ENCODE results near the gene CCDC170.
"Not testable (repeated sequence)": the region's sequence is repeated elsewhere in the genome, so short reads cannot be mapped to it uniquely, and the experiment has no call there.

CCDC170 gene

DNA sequence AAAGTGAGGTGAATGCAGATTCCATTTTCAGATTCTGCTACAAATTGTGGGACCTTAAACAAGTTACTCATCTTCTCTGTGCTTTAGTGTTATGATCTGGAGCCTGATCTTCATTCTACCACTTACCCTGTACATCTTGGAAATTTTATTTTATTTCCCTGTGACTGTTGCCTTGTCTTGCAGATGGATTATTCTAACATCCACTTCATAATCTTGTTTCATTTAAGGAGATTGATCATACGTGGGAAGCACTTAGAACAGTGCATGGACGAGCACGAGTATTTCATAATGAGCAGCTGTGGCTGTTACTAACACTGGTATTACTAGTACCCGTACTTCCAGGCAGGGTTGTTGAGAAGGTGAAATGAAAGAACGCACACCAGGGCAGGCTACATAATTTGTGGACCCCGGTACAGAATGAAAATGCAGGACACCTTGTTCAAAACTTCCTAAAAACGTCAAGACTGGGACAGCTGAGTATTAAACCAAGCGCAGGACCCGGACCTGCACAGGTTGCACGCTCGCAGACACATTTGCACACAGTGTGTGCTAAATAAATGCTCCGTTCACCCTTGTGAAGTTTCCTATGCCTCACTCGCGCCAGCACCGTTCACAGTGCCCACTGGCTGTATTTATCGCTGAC lies 535 bp upstream of the CCDC170 start:
- in situ Hi-C loops (cut with HindIII; ENCODE audit: low sequenced_read_pairs), result no loop called here

DNA sequence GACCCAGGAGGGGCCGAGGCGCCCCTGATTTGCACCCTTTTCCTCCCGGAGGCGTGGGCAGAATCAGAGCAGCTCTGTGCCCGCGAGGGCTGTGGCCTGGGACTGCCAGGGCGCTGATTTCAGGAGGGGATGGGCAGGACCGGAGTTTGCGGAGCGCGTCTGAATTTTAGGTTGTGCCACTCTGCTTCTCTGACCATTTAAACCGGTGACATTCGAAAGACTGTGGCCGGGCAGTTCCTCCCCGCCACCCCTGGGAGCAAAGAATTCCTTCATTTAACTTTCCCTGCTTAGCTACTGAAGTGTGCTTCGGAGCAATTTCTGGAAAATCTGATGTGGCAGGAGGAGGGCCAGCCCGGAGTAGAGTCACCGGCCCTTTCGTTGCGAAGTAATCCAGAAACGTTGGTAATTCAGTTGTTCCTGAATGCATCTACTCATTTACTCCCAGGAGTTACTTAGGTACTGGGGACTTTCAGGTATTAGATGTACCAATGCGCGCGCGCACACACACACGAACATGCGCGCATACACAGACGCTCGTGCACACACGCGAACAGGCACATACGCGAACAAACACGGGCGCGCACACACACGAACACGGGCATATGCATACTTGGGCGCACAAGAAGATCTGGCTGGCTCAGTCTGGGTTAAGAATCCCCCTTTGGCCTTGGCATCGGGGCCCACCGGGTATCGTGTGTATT lies 568 bp downstream of the CCDC170 start:
- in situ Hi-C loops (cut with HindIII; ENCODE audit: low sequenced_read_pairs), result no loop called here

DNA sequence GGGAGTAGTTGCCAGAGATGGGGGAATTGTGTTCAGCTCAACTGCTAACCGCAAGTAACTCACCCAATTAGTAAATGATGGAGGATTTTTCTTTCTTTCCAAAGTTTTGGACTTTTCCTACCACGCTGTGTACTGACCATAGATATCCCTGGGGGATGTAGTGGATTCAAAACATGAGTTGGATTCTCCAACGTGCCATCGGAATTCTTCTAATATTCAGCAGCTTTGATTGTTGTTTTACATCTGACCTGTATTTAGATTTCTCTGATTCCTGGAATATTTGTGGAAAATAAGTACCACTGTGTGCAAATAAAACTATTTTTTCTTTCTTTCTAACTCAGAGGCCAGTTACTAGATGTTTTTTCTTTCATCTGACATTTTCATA lies 1.1 kb downstream of the CCDC170 start:
- in situ Hi-C loops (cut with HindIII; ENCODE audit: low sequenced_read_pairs), result no loop called here

DNA sequence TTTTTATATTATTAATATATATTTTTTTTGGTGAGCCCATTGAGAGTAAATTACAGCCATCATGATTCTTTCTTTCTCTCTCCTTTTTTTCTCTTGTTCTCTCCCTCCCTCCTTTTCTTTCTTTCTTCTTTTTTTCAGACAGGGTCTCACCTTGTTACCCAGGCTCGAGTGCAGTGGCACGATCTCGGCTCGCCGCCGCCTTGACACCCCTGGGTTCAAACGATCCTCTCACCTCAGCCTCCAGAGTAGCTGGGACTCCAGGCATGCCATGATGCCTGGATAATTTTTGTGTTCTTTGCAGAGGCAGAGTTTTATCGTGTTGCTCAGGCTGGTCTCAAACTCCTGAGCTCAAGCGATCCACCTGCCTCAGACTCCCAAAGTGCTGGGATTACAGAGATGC lies 1.6 kb downstream of the CCDC170 start:
- in situ Hi-C loops (cut with HindIII; ENCODE audit: low sequenced_read_pairs), result no loop called here

DNA sequence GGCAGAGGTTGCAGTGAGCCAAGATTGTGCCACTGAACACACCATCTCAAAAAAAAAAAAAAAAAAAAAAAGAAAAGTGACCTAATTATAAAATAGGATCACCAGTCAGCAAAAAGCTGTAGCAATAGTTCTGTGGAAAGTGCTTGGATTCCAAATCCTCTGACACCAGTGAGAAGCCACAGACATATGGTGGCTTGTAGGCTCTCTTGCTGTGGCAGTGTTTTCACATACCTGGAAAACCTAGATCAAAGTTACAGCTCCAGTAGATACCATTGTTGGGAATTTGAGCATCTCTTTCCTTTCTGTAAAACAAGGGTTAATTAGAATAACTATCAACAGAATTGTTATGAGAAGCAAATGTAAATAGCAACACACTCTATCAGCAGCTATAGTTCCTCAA lies 4.1 kb downstream of the CCDC170 start:
- in situ Hi-C loops (cut with HindIII; ENCODE audit: low sequenced_read_pairs), result no loop called here

DNA sequence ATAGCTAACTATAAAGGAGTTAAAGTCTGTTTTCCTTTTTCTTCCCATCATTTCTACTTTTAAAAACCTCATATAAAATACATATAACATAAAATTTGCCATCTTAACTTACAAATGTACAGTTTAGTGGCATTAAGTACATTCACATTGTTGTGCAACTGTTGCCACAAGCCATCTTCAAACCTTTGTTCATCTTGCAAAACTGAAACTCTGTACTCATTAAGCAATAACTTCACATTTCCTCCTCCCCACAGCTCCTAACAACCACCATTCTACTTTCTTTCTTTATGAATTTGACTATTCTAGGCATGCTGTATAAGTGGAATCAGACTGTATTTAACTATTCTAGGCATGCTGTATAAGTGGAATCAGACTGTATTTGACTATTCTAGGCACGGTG lies 4.5 kb downstream of the CCDC170 start:
- in situ Hi-C loops (cut with HindIII; ENCODE audit: low sequenced_read_pairs), result no loop called here

DNA sequence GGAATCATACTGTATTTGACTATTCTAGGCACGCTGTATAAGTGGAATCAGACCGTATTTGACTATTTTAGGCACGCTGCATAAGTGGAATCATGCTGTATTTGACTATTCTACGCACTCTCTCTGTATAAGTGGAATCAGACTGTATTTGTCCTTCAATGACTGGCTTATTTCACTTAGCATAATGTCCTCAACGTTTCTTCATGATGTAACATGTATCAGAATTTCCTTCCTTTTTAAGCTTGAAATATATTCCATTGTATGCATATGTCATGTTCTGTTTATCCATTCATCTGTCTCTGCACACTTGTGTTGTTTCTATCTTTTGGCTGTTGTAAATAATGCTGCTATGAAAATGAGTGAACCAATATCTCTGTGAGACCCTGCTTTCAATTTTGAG lies 5.7 kb downstream of the CCDC170 start:
- in situ Hi-C loops (cut with HindIII; ENCODE audit: low sequenced_read_pairs), result no loop called here

DNA sequence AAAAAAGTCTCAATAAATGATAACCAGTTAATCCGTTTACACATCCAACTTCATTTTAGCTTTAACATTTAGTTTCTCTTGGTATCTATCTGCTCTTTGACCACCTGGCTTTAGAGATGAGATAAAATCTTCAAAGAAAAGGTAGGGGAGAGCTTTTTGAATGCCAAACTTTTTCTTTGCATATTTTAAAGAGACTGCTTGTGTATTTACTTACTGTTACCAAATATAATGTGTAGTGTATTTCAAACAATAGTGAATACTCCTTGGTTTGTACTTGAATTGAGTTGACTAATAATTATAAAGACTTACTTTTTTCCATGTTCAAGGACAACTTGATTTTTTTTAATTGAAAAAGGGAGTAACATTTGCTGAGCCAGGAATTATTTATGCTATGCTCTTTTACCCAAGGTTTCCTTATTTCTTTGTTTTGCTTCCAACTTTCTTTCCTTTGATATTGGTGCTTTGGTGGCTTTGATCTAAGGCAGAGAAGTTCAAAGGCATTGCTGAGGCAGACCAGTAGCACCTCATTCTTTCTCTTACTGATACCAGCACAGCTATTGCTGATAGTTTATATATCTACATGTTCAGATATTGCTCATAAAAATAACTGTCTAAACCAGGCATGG lies 7.8 kb downstream of the CCDC170 start:
- in situ Hi-C loops (cut with HindIII; ENCODE audit: low sequenced_read_pairs), result no loop called here

DNA sequence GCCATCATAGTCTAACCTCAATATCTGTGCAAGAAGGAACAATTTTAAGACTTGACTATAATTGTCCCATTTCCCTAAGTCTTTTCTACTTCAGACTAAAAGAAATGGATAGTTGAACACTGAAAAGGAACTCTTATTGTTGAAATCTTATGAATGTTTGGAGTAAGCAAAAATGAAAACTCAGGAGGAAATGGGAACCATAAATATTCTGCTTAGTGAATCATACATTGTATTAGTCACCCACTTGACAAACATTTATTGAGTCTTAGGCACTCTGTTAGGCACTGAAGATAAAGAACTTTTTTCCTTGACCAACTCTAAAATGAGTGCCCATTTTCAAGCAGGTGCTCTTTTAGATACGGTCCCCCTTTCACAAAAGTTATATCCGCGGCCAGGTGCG lies 8.7 kb downstream of the CCDC170 start:
- in situ Hi-C loops (cut with HindIII; ENCODE audit: low sequenced_read_pairs), result no loop called here

DNA sequence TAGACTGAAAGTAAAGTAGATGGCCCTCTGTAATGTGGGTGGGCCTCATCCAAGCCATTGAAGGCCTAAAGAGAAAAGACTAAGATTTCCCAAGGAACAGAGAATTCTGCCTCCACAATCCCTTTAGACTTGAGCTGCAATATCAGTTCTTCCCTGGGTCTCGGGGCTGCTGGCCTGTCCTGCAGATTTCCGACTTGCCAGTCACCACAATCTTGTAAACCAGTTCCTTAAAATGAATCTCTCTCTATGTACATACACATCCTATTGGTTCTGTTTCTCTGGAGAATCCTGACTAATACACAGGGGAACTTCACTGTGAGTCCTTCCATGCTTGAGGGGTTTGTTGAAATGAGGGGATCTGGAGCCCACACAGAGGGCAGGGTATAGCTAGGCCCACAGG lies 12.9 kb downstream of the CCDC170 start:
- in situ Hi-C loops (cut with HindIII; ENCODE audit: low sequenced_read_pairs), result no loop called here

DNA sequence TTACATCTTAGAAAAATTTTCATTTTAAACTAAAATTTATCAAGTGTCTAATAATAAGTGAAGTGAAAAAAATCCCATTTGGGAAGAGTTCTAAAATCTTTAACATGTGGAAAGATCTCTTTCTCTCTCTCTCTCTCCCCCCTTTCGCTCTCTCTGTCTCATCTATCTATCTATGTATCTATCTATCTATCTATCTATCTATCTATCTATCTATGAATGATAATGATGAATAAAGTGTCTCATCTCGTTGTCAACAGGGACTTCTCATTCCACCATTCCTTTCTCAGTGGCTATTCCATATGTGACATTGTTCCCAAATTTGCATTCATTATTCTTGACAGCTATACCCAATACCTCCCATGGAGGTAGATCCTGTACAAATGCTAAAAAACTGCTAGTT lies 15.2 kb downstream of the CCDC170 start:
- in situ Hi-C loops (cut with HindIII; ENCODE audit: low sequenced_read_pairs), result no loop called here

DNA sequence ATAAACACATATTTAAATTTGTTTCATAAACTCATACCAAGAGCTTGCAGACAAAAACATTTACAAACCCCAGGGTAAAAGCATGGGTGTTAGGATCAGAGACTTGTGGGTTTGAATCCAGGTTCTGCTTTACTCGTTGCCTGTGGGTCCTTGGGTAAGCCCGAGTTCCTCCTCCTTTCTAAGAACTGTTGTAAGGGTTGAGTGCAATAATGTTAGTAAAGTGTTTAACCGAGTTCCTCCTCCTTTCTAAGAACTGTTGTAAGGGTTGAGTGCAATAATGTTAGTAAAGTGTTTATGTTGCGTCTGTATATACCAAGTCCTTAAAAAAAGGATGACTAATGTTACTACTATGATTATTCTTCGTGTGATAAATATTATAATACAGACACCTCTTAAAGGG lies 18.7 kb downstream of the CCDC170 start:
- in situ Hi-C loops (cut with HindIII; ENCODE audit: low sequenced_read_pairs), result no loop called here

DNA sequence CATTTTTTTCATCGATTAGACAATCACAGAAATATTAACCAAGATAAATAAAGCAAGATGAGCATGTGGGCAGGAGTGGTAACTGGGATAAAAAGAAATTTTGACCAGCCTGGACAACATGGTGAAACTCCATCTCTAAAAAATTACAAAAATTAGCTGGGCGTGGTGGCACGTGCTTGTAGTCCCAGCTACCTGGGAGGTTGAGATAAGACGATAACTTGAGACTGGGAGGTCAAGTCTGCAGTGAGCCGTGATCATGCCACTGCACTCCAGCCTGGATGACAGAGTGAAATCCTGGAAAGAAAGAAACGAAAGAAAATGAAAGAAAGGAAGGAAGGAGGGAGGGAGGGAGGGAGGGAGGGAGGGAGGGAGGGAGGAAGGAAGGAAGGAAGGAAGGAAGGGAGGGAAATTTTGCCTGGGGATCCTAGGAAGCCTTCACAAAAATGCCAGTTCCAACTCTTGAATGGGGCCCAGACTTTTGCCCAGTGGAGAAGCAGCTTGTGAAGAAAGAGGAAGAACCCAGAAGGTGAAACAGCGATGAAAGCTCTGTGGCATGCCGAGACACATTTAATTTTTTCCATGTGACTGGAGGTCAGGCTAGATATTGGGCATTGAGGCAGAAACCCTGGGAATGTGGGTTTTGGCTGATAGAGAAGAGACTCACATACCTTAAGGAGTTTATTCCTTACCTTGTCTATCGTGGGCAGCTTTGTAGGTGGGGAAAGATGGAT lies 20.3 kb downstream of the CCDC170 start:
- in situ Hi-C loops (cut with HindIII; ENCODE audit: low sequenced_read_pairs), result no loop called here

DNA sequence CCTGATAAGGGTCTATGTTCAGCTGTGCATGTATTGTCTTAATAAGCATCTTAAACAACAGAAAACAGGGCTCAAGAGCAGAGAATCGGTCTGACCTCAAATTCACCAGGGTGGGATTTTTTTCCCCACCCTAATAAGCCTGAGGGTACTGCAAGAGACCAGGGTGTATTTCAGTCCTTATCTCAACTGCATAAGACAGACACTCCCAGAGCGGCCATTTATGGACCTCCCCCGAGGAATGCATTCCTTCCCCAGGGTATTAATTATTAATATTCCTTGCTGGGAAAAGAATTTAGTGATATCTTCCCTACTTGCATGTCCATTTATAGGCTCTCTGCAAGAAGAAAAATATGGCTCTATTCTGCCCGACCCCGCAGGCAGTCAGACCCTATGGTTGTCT lies 25.2 kb downstream of the CCDC170 start:
- in situ Hi-C loops (cut with HindIII; ENCODE audit: low sequenced_read_pairs), result not testable (repeated sequence)

DNA sequence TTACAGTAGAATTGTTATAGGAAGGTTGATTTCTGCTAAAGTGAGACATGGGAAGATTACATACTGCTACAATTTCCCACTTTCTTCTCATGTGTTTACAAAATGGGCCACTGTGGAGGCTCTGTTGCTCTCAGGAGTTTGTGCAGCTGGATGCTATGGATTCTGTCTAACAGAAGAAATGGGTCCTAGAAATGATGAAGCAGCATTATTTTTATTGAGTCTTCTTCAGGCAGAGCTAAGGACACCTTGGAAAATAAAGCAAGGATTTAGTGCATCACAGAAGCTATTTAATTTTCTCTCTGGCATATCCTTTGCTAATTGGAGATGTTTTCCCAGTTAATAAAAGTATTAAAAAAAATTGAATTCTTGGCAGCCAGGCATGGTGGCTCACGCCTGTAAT lies 29.2 kb downstream of the CCDC170 start:
- in situ Hi-C loops (cut with HindIII; ENCODE audit: low sequenced_read_pairs), result no loop called here

DNA sequence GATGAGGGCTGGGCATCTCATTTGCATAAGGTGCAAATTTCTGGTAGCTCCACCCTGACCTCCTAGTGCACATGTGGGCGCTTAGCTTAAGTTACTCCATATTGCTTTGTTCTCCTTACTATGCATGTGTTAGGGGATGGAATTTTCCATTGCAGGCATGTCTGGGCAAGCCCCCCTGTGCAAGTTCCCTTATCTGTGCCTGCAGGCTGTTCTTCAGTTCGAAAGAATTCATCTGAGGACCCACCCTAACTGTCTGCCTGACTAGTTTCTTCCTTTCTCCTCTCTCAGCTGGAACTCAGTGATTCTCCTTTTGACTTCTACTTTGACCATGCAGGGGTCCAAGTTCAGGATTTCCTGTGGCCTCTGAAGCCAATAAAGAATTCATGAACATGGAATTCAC lies 30.2 kb downstream of the CCDC170 start:
- in situ Hi-C loops (cut with HindIII; ENCODE audit: low sequenced_read_pairs), result no loop called here

DNA sequence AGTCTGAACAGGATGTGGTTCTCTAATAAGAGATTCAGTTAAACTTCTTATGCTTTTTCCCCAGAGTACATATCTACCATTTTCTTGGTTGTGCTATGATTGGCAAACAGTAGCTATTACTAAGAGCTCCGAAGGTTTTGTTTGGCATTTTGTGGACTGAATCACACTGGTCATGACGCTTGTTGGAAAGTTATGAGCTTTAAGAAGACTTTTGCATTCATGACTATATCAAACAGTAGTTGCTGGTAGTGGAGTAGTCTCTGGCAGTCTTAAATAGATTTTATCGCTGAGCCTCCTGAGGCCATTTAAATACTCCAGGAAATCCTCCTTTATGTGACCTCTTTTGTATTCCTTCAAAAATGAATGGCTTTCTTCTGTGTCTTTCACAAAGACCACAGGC lies 40.8 kb downstream of the CCDC170 start:
- in situ Hi-C loops (cut with HindIII; ENCODE audit: low sequenced_read_pairs), result no loop called here

DNA sequence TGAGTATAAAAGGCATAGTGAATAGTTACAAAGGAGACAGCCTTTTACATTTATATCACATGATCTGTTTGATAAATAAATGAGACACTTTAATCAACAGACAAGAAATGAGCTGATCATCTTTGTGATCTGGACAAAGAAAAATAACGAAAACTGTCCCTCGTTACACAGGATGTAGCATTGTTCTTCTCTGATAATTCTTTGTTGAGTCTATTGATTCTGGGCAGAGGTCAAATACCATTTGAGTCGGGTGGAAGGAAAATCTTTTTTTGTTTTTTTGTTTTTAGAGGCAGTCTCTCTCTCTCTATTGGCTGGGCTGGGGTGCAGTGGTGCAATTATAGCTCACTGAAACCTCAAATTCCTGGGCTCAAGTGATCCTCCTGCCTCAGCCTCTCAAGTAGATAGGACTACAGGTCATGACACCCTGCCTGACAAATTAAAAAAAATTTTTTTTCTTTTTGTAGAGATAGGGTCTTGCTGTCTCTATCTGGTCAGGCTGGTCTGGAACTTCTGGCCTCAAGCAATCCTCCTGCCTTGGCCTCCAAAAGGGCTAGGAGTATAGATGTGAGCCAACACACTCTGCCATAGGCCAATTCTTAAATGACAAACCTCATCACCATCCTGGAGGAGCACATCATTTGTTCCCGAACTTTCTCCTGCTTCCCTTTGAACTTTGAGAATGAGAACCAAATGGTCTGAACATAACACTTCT lies 41.8 kb downstream of the CCDC170 start:
- in situ Hi-C loops (cut with HindIII; ENCODE audit: low sequenced_read_pairs), result no loop called here

DNA sequence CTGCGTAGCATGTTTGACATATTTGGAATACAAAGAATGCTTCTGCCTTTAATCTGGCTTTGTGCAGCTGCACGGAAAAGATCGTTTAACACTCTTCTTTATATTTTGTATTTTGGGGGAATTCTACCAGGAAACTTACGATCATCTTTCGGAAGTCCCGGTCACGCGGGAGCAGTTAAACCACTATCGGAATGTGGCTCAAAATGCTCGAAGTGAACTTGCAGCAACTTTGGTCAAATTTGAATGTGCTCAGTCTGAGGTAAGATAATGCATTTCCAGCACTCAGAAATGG lies 42.3 kb downstream of the CCDC170 start:
- in situ Hi-C loops (cut with HindIII; ENCODE audit: low sequenced_read_pairs), result no loop called here

DNA sequence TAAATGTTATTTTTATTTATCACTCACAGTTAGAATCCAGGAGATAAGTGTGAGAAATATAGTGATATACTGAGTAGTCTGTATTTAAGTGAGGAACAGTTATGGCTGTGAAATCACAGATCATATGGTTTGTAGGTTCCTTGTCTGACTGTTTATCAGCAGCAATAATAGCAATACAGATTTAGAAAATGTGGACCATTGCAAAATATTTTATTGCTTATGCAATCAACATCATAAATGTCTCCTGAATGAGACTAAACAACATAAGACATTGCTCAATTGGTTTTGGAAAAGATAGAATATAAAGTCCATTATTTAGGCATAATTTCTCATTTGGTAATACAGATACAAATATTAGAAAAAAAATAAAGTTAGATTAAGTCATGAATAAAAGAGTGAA lies 43.7 kb downstream of the CCDC170 start:
- in situ Hi-C loops (cut with HindIII; ENCODE audit: low sequenced_read_pairs), result no loop called here

DNA sequence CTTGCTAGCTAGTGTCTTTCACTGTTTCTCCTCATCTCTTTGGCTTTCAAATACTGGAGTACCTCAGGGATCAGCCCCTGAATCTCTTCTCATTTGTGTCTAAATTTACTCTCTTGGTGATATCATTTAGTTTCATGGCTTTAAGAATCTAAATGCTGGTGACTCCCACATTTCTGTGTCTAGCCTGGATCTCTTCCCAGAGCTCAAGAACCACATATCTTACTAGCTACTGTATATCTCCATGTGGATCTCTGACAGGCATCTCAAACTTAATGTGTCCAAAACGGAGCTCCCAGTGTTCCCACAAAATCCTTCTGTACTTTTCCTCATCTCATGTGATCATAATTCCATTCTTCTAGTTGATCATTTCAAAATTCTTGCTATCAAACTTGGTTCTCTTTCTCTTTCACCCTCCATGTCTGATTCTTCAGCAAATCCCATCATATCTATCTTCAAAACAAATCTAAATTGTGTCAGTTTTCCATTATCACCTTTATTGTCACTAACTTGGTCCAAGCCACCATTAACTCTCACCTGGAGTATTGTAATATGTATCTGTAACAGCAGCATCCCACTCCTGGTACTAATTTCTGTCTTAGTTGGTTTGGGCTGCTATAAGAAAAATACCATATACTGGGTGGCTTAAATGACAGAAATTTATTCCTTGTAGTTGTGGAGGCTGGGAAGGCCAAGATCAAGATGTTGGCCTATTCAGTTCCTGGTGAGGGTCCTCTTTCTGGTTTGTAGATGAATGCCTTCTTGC lies 45.9 kb downstream of the CCDC170 start:
- in situ Hi-C loops (cut with HindIII; ENCODE audit: low sequenced_read_pairs), result no loop called here

All from DLD1 (cell line).